HUES64 (cell line): Measurements from ENCODE around the gene GIGYF2.

Source experiments
- H3K27ac ChIP-seq: 2 replicates; pipeline ENCODE4 v1.7.0; 2013; ENCODE audit warnings: low read depth, low read length, inconsistent platforms
- H3K27me3 ChIP-seq: 2 replicates; pipeline ENCODE4 v1.6.1; 2013; ENCODE audit warnings: mild to moderate bottlenecking, low read length; ENCODE audit not compliant: insufficient read depth
- H3K36me3 ChIP-seq: 2 replicates; pipeline ENCODE4 v1.6.1; 2013; ENCODE audit warnings: mild to moderate bottlenecking, low read length; ENCODE audit not compliant: insufficient read depth
- H3K4me1 ChIP-seq: 2 replicates; pipeline ENCODE4 v1.6.1; 2013; ENCODE audit warnings: mild to moderate bottlenecking, low read length, moderate library complexity; ENCODE audit not compliant: insufficient read depth
- H3K4me3 ChIP-seq: 2 replicates; pipeline ENCODE4 v1.5.1; 2013; ENCODE audit warnings: mild to moderate bottlenecking, low read length, moderate library complexity
- H3K9ac ChIP-seq: 2 replicates; pipeline ENCODE4 v1.6.1; 2013; ENCODE audit warnings: mild to moderate bottlenecking, low read depth, low read length
- H3K9me3 ChIP-seq: 2 replicates; pipeline ENCODE4 v1.6.1; 2013; ENCODE audit warnings: low read depth, low read length; ENCODE audit not compliant: insufficient read depth
- WGBS: fragments of 150-250, 120-280 bp; methylation state at CpG from one replicate; pipeline ENCODE4 v1.1.7; 2013; ENCODE audit warnings: missing lambda C conversion rate; 5-methylcytosine and 5-hydroxymethylcytosine counted together

The GIGYF2 gene

DNA sequence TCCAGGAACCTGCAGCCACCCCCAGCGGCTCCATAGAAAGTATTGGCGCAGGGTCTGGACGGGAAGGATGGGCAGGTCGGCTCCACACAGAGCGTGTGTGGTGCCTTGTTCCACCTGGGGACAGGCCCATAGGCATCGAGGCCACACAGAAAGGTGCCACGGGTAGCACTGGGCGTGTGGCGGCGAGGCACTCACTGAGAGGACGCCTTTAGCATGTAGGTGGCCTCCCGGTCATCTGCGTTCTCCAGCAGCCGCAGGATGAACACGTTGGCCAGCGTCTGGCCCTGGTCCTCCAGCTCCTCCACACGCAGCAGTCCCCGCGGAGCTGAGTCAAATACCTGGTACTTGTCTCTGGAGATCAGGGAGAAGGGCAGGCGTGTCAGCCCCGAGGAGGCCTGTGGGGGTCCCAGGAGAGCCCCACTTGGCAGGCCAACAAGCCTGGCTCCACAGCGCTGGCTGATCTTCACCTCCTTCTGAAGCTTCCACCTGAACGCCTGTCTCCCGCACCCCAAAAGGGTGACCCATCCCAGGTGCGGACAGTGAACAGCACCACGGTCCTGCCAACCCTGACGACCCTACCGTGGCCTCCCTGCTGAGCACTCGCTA lies 186.1 kb downstream of the GIGYF2 start:
- Histone ChIP-seq H3K27me3 (no peaks in the 10 kb centered on the region), H3K9ac (no peak overlapping the region), H3K9me3 (no peaks in the 10 kb centered on the region), H3K4me3 (no peak overlapping the region), H3K27ac (no peak overlapping the region), H3K4me1 (no peaks in the 10 kb centered on the region), H3K36me3 (no peaks in the 10 kb centered on the region)
- 94% methylated on average over 29 of the region's 29 CpGs for WGBS

DNA sequence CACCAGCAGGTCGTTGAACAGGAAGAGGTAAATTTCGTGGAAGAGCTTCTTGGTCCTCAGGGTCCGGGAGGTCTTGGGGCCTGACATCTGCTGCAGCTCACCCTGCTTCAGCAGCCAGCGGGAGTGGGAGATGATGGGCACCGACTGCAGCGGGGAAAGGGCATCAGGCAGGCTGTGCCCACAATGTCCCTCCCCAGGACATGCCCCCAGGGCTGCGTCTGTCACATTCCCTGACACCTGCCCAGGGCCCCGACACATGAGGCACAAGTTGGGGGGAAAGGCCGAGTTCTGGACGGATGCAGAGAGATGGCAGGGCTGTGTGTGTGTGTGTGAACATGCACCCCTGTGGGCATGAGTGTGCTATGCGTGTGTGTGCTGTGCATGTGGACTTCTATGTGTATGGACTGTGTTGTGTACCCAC lies 186.9 kb downstream of the GIGYF2 start:
- Histone ChIP-seq H3K9me3 (no peaks in the 10 kb centered on the region), H3K9ac (no peak overlapping the region), H3K27me3 (no peaks in the 10 kb centered on the region), H3K4me1 (no peaks in the 10 kb centered on the region), H3K27ac (no peak overlapping the region), H3K36me3 (no peaks in the 10 kb centered on the region), H3K4me3 (no peak overlapping the region)
- WGBS: 88% methylated on average over 11 of the region's 11 CpGs

GRCh38 chr2:232884549-232885263 lies 187.6 kb downstream of the GIGYF2 start:
- no peaks in the 10 kb centered on the region for H3K9me3 ChIP-seq
- H3K9ac ChIP-seq: no peak overlapping the region; the same call in 1 of the 2 replicates
- H3K27ac ChIP-seq: no peak overlapping the region
- H3K36me3 ChIP-seq: no peaks in the 10 kb centered on the region
- no peaks in the 10 kb centered on the region for H3K27me3 ChIP-seq
- no peak overlapping the region for H3K4me3 ChIP-seq
- 95% methylated on average over 27 of the region's 27 CpGs for WGBS
- no peaks in the 10 kb centered on the region for H3K4me1 ChIP-seq

DNA sequence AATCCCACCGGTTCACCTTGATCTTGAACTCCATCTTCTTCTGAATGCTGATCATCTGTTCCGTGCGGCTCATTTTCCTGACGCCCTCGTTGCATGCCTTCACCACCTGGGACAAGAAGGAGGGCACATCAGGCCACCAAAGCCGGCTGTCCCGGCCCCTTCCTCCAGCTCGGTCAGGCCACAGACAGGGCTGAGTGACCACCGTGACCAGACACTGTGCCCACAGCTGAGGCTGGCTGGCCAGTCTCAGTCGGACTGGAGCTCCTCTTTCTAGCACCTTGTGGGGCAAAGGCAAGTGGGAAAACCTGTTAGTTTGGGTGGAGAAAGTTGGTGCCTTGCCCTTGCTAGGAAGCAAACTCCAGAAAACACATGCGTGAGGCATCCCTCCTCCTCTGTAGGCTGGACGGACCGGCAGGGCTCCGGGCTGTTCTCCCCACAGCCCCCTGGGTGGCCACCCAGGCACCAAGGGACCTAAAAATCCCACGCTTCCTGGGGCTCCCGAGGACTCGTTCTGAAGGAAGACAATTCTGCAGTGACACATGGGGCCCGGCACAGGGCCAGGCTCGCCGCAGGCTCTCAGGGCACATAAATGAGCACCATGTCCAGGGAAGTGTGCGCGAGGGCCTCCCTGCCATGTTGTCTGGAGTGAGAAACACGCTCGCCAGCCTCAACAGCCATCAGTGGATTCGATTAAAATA lies 188.3 kb downstream of the GIGYF2 start:
- Histone ChIP-seq H3K4me1 (no peaks in the 10 kb centered on the region), H3K9me3 (no peaks in the 10 kb centered on the region), H3K27ac (no peak overlapping the region), H3K36me3 (no peaks in the 10 kb centered on the region), H3K27me3 (no peaks in the 10 kb centered on the region), H3K9ac (no peak overlapping the region), H3K4me3 (no peak overlapping the region)
- WGBS: 91% methylated on average over 25 of the region's 25 CpGs

DNA sequence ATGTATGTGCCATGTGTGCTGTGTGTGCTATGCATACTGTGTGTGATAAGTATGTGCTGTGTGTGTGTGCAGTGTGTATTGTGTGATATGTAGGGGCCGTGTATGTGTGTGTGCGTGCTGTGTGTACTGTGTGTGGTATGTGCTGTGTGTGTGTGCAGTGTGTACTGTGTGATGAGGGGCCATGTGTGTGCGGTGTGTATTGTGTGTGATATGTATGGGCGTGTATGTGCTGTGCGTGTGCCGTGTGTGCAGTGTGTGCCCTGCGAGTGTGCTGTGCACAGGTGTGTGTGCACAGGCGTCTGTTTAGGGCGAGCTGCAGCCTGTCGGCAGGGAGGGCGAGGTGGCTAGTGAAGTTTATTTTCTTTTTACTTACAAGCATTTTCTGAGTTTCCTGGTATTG lies 189.0 kb downstream of the GIGYF2 start:
- 94% methylated on average over 10 of the region's 11 CpGs for WGBS

GRCh38 chr2:232886632-232887031 lies 189.5 kb downstream of the GIGYF2 start:
- no peaks in the 10 kb centered on the region for H3K36me3 ChIP-seq
- H3K27ac ChIP-seq: no peak overlapping the region
- H3K4me1 ChIP-seq: peaks cover 9% of the 10 kb centered on the region; the same call in 1 of the 2 replicates
- H3K27me3 ChIP-seq: no peaks in the 10 kb centered on the region
- H3K9ac ChIP-seq: no peak overlapping the region
- 92% methylated on average over 7 of the region's 7 CpGs for WGBS
- H3K4me3 ChIP-seq: no peak overlapping the region
- no peaks in the 10 kb centered on the region for H3K9me3 ChIP-seq

More for the DNA sequence above, 189.0 kb downstream of the GIGYF2 start:
- Histone ChIP-seq H3K27ac (no peak overlapping the region), H3K4me3 (no peak overlapping the region), H3K36me3 (no peaks in the 10 kb centered on the region), H3K9me3 (no peaks in the 10 kb centered on the region), H3K27me3 (no peaks in the 10 kb centered on the region), H3K4me1 (peaks cover 6% of the 10 kb centered on the region; the same call in 1 of the 2 replicates), H3K9ac (no peak overlapping the region)

- no peaks in the 10 kb centered on the region for H3K9me3 ChIP-seq
- no peak overlapping the region for H3K4me3 ChIP-seq
- no peak overlapping the region for H3K9ac ChIP-seq
- H3K27ac ChIP-seq: no peak overlapping the region
- peaks cover 9% of the 10 kb centered on the region; the same call in 1 of the 2 replicates for H3K4me1 ChIP-seq
- H3K36me3 ChIP-seq: no peaks in the 10 kb centered on the region
- H3K27me3 ChIP-seq: no peaks in the 10 kb centered on the region
- whole genome bisulfite sequencing: 81% methylated on average over 15 of the region's 15 CpGs
These were observed 190.2 kb downstream of the GIGYF2 start for GRCh38 chr2:232887171-232887850.

DNA sequence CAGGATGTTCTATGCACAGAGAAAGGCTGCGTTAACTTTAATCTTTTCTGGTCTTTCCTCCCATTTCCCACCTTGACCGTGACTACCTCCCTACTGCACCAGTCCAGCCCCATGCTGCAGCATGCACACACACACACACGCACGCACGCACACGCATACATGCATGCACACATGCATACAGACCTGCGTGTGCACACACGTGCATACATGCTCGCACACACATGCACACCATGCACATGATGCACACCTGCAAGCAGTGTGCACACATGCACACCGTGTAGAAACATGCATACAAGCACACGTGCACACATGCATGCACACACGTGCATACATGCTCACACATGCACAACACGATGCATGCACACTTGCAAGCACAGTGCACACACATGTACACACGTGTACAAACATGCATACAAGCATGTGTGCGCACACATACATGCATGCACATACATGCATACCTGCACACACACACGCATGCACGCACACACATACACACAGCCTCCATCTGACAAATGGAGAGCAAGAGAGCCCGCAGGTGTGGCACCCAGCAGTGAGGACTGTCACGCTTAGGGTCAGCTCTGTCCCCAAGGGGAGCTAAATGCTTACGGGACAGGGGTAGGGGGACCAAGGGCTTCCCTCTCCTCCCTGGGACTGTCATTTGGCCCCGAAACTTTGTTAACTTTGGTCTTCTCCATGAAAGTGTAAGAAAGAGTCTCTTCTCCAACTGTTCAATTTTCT lies 191.1 kb downstream of the GIGYF2 start:
- no peaks in the 10 kb centered on the region for H3K9me3 ChIP-seq
- no peak overlapping the region for H3K27ac ChIP-seq
- H3K9ac ChIP-seq: no peak overlapping the region
- H3K4me1 ChIP-seq: peaks cover 9% of the 10 kb centered on the region; the same call in 1 of the 2 replicates
- no peaks in the 10 kb centered on the region for H3K36me3 ChIP-seq
- WGBS: 94% methylated on average over 21 of the region's 21 CpGs
- H3K4me3 ChIP-seq: no peak overlapping the region
- H3K27me3 ChIP-seq: no peaks in the 10 kb centered on the region

- H3K9ac ChIP-seq: no peak overlapping the region
- WGBS: 94% methylated on average over 14 of the region's 14 CpGs
- no peaks in the 10 kb centered on the region for H3K36me3 ChIP-seq
- no peak overlapping the region for H3K27ac ChIP-seq
- H3K4me1 ChIP-seq: peaks cover 9% of the 10 kb centered on the region; the same call in 1 of the 2 replicates
- no peaks in the 10 kb centered on the region for H3K9me3 ChIP-seq
- H3K4me3 ChIP-seq: no peak overlapping the region
- H3K27me3 ChIP-seq: no peaks in the 10 kb centered on the region
These were observed 191.9 kb downstream of the GIGYF2 start for GRCh38 chr2:232888839-232889529.

DNA sequence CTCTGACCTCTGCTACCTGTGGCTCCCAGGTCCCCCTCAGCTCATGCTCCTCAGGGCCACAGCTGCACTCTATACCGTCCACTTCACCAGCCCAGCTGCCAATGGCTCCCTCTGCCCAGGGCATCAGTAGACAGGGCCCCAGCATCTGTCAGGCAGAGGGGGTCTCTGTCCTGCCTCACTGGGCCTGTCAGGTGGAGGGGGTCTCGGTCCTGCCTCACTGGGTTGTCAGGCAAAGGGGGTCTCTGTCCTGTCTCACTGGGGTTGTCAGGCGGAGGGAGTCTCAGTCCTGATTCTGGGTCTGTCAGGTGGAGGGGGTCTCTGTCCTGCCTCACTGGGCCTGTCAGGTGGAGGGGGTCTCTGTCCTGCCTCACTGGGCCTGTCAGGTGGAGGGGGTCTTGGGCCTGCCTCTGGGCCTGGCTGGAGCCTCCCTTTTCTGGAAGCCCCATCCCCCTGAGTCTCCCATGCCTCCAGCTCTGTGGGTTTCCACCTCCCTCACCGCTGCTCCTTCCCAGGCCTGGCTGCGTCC lies 192.8 kb downstream of the GIGYF2 start:
- Histone ChIP-seq H3K9me3 (no peaks in the 10 kb centered on the region), H3K9ac (no peak overlapping the region), H3K36me3 (no peaks in the 10 kb centered on the region), H3K4me1 (peaks cover 9% of the 10 kb centered on the region; the same call in 1 of the 2 replicates), H3K27me3 (no peaks in the 10 kb centered on the region), H3K27ac (no peak overlapping the region), H3K4me3 (no peak overlapping the region)
- 89% methylated on average over 5 of the region's 5 CpGs for WGBS
